NT2/D1 (cell line): ENCODE data around the gene COL26A1.

ENCODE experiments used
- DNase-seq: peaks from one replicate; pipeline ENCODE4 v3.0.0-alpha.2; 2011; ENCODE audit warnings: low read depth, low spot score
- H3K27me3 ChIP-seq: 2 replicates; pipeline ENCODE4 v1.6.0; 2011; ENCODE audit warnings: mild to moderate bottlenecking; ENCODE audit not compliant: insufficient read length, insufficient read depth
- H3K36me3 ChIP-seq: 2 replicates; pipeline ENCODE4 v1.6.1; 2011; ENCODE audit warnings: mild to moderate bottlenecking, low read length, mixed read lengths; ENCODE audit not compliant: insufficient read depth, insufficient read length
- H3K4me1 ChIP-seq: 2 replicates; pipeline ENCODE4 v1.5.1; 2011; ENCODE audit not compliant: insufficient read depth, insufficient read length
- H3K4me3 ChIP-seq: 2 replicates; pipeline ENCODE4 v1.5.1; 2011; ENCODE audit warnings: low read depth; ENCODE audit not compliant: insufficient read length
- H3K9ac ChIP-seq: 2 replicates; pipeline ENCODE4 v1.6.0; 2011; ENCODE audit warnings: low read depth; ENCODE audit not compliant: insufficient read length
- H3K9me3 ChIP-seq: 2 replicates; pipeline ENCODE4 v1.5.1; 2011; ENCODE audit warnings: mild to moderate bottlenecking, low read length; ENCODE audit not compliant: insufficient read depth
- SUZ12 ChIP-seq: IDR thresholded peaks from 2 replicates; pipeline ENCODE4 v1.6.1; 2011; ENCODE audit not compliant: insufficient read length, insufficient read depth; ENCODE audit errors: extremely low read depth
- YY1 ChIP-seq: IDR thresholded peaks from 2 replicates; pipeline ENCODE4 v1.6.1; 2011; ENCODE audit not compliant: insufficient read length, insufficient read depth
- ZNF274 ChIP-seq: IDR thresholded peaks from 2 replicates; pipeline ENCODE4 v1.6.1; 2011; ENCODE audit warnings: mild to moderate bottlenecking, low read depth, low read length

COL26A1 gene

DNA sequence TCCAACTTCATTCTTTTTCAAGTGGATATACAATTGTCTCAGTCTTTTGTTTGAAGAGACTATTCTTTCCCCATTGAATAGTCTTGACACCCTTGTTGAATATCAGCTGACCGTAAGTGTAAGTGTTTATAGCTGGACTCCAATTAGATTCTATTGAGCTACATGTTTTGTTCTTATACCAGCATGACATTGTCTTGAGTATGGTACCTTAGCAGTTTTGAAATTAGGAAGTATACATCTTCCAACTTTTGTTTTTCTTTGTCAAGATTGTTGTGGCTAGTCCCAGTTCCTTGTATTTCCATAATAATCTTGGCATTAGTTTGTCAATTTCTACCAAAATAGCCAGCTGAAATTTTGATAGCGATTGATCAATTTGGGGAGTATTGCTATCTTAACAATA lies 209.5 kb downstream of the COL26A1 start:
- Histone ChIP-seq H3K36me3 (no peaks in the 10 kb centered on the region), H3K4me3 (no peak overlapping the region), H3K4me1 (no peaks in the 10 kb centered on the region), H3K9me3 (peaks cover 28% of the 10 kb centered on the region), H3K9ac (no peak overlapping the region), H3K27me3 (no peaks in the 10 kb centered on the region)
- DNase-seq, result no peak
- TF ChIP-seq SUZ12 (no peak), YY1 (no peak), ZNF274 (no peak)

DNA sequence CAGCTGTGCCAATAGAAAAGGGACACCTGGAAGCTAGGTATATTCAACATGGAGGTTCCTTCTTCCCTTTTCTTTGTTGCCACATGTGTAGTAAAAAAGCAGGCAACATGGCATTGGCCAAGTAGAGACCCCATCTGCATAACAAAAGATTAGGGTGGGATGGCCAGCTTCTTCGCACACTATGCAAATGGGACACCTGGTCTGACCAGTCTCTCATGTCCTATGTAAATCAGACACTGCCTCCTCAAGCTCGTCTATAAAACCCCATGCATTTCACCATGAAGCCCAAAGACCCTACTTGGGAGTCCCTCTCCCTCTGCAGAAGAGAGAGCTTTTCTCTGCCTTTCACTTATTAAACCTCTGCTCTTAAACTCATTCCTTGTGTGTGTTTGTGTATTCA lies 212.5 kb downstream of the COL26A1 start:
- H3K4me3 ChIP-seq, result no peak overlapping the region
- peak; percentile 38 for DNase-seq
- H3K9me3 ChIP-seq, result peaks cover 36% of the 10 kb centered on the region

GRCh38 chr7:101575721-101576120 lies 213.0 kb downstream of the COL26A1 start:
- no peaks in the 10 kb centered on the region for H3K27me3 ChIP-seq
- TF ChIP-seq ZNF274 (no peak), YY1 (no peak), SUZ12 (no peak)
- peaks cover 36% of the 10 kb centered on the region for H3K9me3 ChIP-seq
- no peak overlapping the region for H3K4me3 ChIP-seq
- H3K36me3 ChIP-seq, result no peaks in the 10 kb centered on the region
- H3K4me1 ChIP-seq, result no peaks in the 10 kb centered on the region
- DNase-seq, result no peak
- H3K9ac ChIP-seq, result no peak overlapping the region

More for the DNA sequence above, 212.5 kb downstream of the COL26A1 start:
- H3K4me1 ChIP-seq, result no peaks in the 10 kb centered on the region
- no peak overlapping the region for H3K9ac ChIP-seq
- H3K27me3 ChIP-seq, result no peaks in the 10 kb centered on the region
- TF ChIP-seq SUZ12 (no peak), YY1 (no peak), ZNF274 (no peak)
- no peaks in the 10 kb centered on the region for H3K36me3 ChIP-seq

GRCh38 chr7:101576998-101577397 lies 214.3 kb downstream of the COL26A1 start:
- peaks cover 36% of the 10 kb centered on the region for H3K9me3 ChIP-seq
- no peak overlapping the region for H3K4me3 ChIP-seq
- DNase-seq, result no peak
- no peak for TF ChIP-seq SUZ12
- no peak for TF ChIP-seq ZNF274
- no peak for TF ChIP-seq YY1
- no peaks in the 10 kb centered on the region for H3K27me3 ChIP-seq
- H3K9ac ChIP-seq, result no peak overlapping the region
- peaks cover 2% of the 10 kb centered on the region for H3K4me1 ChIP-seq
- no peaks in the 10 kb centered on the region for H3K36me3 ChIP-seq

- Histone ChIP-seq H3K9me3 (peaks cover 39% of the 10 kb centered on the region), H3K36me3 (no peaks in the 10 kb centered on the region), H3K27me3 (no peaks in the 10 kb centered on the region), H3K4me1 (peaks cover 2% of the 10 kb centered on the region), H3K9ac (no peak overlapping the region), H3K4me3 (no peak overlapping the region)
- TF ChIP-seq SUZ12, result no peak
- TF ChIP-seq ZNF274, result no peak
- no peak for DNase-seq
Observed at GRCh38 chr7:101578552-101578951, 215.9 kb downstream of the COL26A1 start.

- no peaks in the 10 kb centered on the region for H3K27me3 ChIP-seq
- peaks cover 2% of the 10 kb centered on the region for H3K4me1 ChIP-seq
- H3K9ac ChIP-seq, result no peak overlapping the region
- peaks cover 33% of the 10 kb centered on the region for H3K9me3 ChIP-seq
- no peaks in the 10 kb centered on the region for H3K36me3 ChIP-seq
- no peak overlapping the region for H3K4me3 ChIP-seq
- DNase-seq, result no peak
- TF ChIP-seq SUZ12 (no peak), ZNF274 (no peak), YY1 (no peak)
Observed at GRCh38 chr7:101580596-101580995, 217.9 kb downstream of the COL26A1 start.

DNA sequence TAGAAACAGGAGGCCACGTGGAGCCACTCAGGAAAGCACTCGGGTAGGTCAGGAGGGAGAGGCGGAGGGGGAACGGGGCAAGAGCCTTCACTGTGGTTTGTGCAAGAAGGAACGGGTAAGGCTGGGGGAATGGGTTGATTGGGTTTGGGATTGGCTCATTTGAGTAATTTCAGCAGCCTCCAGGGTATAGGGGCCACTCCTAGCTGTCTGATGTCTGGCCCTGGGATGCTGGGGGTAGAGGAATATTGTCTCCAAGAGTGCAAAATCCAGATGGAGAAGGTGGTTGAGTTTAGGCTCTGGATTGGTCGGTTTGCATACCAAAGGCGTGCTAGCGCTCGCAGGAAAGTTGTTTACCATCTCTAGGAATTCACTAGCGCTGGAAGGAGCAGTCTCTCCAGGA lies 219.2 kb downstream of the COL26A1 start:
- Histone ChIP-seq H3K9me3 (peaks cover 20% of the 10 kb centered on the region), H3K36me3 (no peaks in the 10 kb centered on the region), H3K27me3 (no peaks in the 10 kb centered on the region), H3K9ac (no peak overlapping the region), H3K4me1 (peaks cover 2% of the 10 kb centered on the region), H3K4me3 (no peak overlapping the region)
- DNase-seq, result no peak
- no peak for TF ChIP-seq YY1
- TF ChIP-seq ZNF274, result no peak
- no peak for TF ChIP-seq SUZ12

- H3K4me1 ChIP-seq, result peaks cover 2% of the 10 kb centered on the region
- no peaks in the 10 kb centered on the region for H3K36me3 ChIP-seq
- H3K9ac ChIP-seq, result no peak overlapping the region
- H3K9me3 ChIP-seq, result peaks cover 15% of the 10 kb centered on the region; the same call in 1 of the 2 replicates
- H3K27me3 ChIP-seq, result no peaks in the 10 kb centered on the region
- TF ChIP-seq ZNF274 (no peak), SUZ12 (no peak), YY1 (no peak)
- no peak for DNase-seq
- H3K4me3 ChIP-seq, result no peak overlapping the region
Observed at GRCh38 chr7:101582971-101583370, 220.3 kb downstream of the COL26A1 start.
